Measurements from ENCODE around the gene TMEM175.

Gene TMEM175

DNA sequence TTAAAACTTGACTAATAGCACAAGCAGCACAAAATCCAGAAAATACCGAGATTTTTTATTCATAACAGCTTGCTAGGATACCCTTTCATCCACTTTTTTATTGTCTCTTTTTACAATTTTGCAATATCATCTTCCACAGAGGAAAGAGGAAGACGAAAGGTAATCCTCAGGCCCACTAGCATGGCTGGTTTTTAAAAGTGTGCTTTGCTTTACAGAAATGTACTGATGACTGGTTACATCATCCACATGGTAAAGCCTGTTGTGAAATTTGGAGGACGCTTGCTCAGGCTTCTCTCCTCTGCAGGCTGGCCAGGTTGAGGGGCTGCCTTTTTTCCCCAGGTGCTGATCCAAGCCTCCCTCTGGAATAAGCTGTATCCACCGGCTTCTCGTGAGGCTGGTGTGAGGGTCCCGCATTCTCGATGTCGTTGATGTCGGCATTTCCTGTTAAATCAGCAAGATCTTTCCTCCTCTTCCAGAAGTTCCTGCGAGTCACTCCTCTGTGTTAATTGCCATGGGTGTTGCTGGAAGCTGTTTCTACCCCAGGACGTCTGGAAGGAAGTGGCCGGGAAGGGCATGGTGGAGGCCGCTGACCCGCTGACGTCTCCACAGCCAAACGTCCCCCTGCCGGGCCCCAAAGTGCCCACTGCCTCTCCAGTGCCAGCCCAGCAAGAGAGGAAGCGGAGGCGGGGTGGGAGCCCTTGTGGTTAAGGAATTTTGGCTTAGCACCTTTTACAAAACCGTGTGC lies 46.9 kb downstream of the TMEM175 start:
- Histone ChIP-seq H3K4me3 (replicated peaks; ENCODE audit: low read depth, low read length) (no peak overlapping the region), H3K27me3 (replicated peaks; ENCODE audit: control insufficient read depth, insufficient read depth, low read length) (no peaks in the 10 kb centered on the region), H3K36me3 (ENCODE audit: control insufficient read depth, insufficient read depth, low read length) (no peaks in the 10 kb centered on the region)
- no peak for DNase-seq (ENCODE audit: extremely low read depth, insufficient read length)
- TF ChIP-seq, protein P1, sequence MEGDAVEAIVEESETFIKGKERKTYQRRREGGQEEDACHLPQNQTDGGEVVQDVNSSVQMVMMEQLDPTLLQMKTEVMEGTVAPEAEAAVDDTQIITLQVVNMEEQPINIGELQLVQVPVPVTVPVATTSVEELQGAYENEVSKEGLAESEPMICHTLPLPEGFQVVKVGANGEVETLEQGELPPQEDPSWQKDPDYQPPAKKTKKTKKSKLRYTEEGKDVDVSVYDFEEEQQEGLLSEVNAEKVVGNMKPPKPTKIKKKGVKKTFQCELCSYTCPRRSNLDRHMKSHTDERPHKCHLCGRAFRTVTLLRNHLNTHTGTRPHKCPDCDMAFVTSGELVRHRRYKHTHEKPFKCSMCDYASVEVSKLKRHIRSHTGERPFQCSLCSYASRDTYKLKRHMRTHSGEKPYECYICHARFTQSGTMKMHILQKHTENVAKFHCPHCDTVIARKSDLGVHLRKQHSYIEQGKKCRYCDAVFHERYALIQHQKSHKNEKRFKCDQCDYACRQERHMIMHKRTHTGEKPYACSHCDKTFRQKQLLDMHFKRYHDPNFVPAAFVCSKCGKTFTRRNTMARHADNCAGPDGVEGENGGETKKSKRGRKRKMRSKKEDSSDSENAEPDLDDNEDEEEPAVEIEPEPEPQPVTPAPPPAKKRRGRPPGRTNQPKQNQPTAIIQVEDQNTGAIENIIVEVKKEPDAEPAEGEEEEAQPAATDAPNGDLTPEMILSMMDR (IDR thresholded peaks at IDR 0.05; ENCODE audit: insufficient read depth, low read length, poor library complexity, severe bottlenecking), result no peak

- TF ChIP-seq, protein P1 (IDR thresholded peaks at IDR 0.05; ENCODE audit: insufficient read depth, low read length, poor library complexity, severe bottlenecking), result no peak
- no peaks in the 10 kb centered on the region for H3K27me3 ChIP-seq (replicated peaks; ENCODE audit: control insufficient read depth, insufficient read depth, low read length)
- DNase-seq (ENCODE audit: extremely low read depth, insufficient read length), result no peak
- no peak overlapping the region for H3K4me3 ChIP-seq (replicated peaks; ENCODE audit: low read depth, low read length)
- no peaks in the 10 kb centered on the region for H3K36me3 ChIP-seq (ENCODE audit: control insufficient read depth, insufficient read depth, low read length)
Observed at GRCh38 chr4:982291-982690, 50.0 kb downstream of the TMEM175 start.

- Histone ChIP-seq H3K27me3 (replicated peaks; ENCODE audit: control insufficient read depth, insufficient read depth, low read length) (no peaks in the 10 kb centered on the region), H3K36me3 (ENCODE audit: control insufficient read depth, insufficient read depth, low read length) (no peaks in the 10 kb centered on the region), H3K4me3 (replicated peaks; ENCODE audit: low read depth, low read length) (no peak overlapping the region)
- TF ChIP-seq, protein P1 (IDR thresholded peaks at IDR 0.05; ENCODE audit: insufficient read depth, low read length, poor library complexity, severe bottlenecking), result no peak
- DNase-seq (ENCODE audit: extremely low read depth, insufficient read length), result no peak
Observed at GRCh38 chr4:982814-983213, 50.6 kb downstream of the TMEM175 start.

DNA sequence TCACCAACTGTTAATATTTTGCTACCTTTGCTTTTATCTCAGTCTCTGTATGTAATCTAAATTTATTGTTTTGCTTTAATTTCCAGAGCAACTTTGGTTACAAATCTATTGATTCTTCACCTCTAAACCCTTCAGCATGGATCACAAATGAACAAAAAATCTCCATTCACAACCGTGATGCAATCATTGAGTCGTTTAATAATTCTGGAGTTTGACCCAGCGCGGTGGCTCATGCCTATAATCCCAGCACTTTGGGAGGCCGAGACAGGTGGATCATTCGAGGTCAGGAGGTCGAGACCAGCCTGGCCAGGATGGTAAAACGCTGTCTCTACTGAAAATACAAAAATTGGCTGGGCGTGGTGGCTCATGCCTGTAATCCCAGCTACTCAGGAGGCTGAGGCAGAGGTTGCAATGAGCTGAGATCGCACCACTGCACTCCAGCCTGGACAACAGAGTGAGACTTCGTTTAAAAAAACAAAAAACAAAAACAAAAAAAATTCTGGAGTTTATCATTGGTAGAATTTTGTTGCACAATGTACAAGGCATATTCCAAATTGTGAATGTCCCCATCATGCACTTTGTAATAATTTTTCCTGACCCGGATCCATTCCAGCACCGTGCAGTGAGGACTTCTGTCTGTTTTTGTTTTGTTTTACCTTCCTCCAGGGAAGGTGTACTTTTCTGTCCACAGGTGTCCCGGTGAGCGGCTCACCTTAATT lies 52.2 kb downstream of the TMEM175 start:
- TF ChIP-seq, protein P1 (IDR thresholded peaks at IDR 0.05; ENCODE audit: insufficient read depth, low read length, poor library complexity, severe bottlenecking), result no peak
- DNase-seq (ENCODE audit: extremely low read depth, insufficient read length), result no peak
- Histone ChIP-seq H3K36me3 (ENCODE audit: control insufficient read depth, insufficient read depth, low read length) (no peaks in the 10 kb centered on the region), H3K4me3 (replicated peaks; ENCODE audit: low read depth, low read length) (no peak overlapping the region), H3K27me3 (replicated peaks; ENCODE audit: control insufficient read depth, insufficient read depth, low read length) (no peaks in the 10 kb centered on the region)

DNA sequence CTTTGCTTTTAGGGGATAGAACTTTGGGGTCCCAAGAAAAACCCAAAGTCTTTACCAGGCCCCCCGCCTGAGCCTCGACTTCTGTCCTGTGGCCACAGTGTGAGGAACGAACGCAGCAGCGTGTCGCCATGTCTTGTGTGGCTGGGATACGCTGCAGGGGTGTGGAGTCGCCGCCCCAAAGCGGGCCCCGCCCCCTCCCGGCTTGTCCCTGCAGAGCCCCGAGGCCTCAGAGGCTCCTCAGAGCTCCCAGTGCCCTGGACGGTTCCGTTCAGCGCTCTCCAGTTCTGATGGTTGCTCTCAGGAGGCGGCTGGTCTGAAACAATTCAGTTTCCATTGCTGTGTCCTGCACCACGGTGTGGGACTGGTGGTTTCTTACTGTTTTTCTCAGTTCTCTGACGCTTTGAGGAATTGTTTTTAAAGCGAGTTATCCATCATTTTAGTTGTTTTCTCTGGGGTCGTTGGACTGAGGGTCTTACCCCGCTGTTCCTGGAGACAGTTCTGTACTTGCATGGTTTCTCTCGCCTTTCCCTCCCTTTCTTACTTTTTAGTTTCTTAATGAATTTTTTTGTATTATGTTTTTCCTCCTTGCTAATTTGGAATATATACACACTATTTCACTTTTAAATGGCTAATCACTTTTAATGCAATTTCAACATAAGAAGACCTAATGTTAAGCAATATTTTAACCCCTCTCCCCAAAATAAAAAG lies 53.0 kb downstream of the TMEM175 start:
- no peak overlapping the region for H3K4me3 ChIP-seq (replicated peaks; ENCODE audit: low read depth, low read length)
- peak; percentile 72 for DNase-seq (ENCODE audit: extremely low read depth, insufficient read length)
- TF ChIP-seq, protein P1 (IDR thresholded peaks at IDR 0.05; ENCODE audit: insufficient read depth, low read length, poor library complexity, severe bottlenecking), result no peak

More for the DNA sequence above, 53.0 kb downstream of the TMEM175 start:
- Histone ChIP-seq H3K36me3 (ENCODE audit: control insufficient read depth, insufficient read depth, low read length) (no peaks in the 10 kb centered on the region), H3K27me3 (replicated peaks; ENCODE audit: control insufficient read depth, insufficient read depth, low read length) (no peaks in the 10 kb centered on the region)

All from GM06990 (cell line).